ENCODE data around the gene LGR4.

The LGR4 gene

DNA sequence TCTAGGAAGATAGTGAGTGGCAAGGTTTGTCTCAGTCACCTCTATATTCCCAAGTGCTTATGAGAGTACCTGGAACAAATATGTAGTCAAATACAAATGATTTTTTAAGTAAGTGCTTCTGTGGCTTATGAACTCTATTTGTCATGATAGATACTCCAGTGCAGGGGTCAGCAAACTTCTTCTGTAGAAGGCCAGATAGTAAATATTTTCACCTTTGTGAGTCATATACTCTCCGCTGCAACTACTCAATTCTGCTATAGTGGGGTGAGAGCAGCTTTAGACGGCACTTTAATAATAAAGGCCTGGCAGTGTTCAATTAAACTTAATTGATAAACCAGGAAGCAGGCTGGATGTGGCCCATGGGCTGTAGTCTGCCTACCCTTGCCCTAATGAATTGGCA, 97.2 kb downstream of the LGR4 start:
- Histone ChIP-seq H3K36me3 (ENCODE audit: control insufficient read depth in 2 of 2, insufficient read depth in 1 of 2, low read length in 2 of 2) (peaks cover 4 to 47% of the 10 kb centered on the region in 2 experiments; a peak in 2 of 3 replicates), H3K4me1 (ENCODE audit: control insufficient read depth, insufficient read depth, low read length) (peaks cover 7% of the 10 kb centered on the region; the same call in 1 of the 2 replicates), H3K27ac (ENCODE audit: extremely low read depth, low read depth, low read length) (no peak overlapping the region), H3K9me3 (ENCODE audit: control insufficient read depth, insufficient read depth, low read depth, low read length) (no peaks in the 10 kb centered on the region), H3K4me3 (ENCODE audit: low read depth, low read length) (no peak overlapping the region)
- CTCF ChIA-PET = interaction anchor here (1.3 to 3.4 kb wide), 2 partner anchors 110 to 125 kb away, joined by 4 to 23 read pairs; no protein-coding TSS in a partner anchor
- POLR2A ChIA-PET = no interaction called here
- TF ChIP-seq, protein P1, sequence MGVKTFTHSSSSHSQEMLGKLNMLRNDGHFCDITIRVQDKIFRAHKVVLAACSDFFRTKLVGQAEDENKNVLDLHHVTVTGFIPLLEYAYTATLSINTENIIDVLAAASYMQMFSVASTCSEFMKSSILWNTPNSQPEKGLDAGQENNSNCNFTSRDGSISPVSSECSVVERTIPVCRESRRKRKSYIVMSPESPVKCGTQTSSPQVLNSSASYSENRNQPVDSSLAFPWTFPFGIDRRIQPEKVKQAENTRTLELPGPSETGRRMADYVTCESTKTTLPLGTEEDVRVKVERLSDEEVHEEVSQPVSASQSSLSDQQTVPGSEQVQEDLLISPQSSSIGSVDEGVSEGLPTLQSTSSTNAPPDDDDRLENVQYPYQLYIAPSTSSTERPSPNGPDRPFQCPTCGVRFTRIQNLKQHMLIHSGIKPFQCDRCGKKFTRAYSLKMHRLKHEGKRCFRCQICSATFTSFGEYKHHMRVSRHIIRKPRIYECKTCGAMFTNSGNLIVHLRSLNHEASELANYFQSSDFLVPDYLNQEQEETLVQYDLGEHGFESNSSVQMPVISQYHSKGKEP (tag by site-specific recombination; IDR thresholded peaks at IDR 0.05) = no peak
- no peak for TF ChIP-seq ZNF792 (tag by site-specific recombination; IDR thresholded peaks at IDR 0.05)
- no peak for TF ChIP-seq WT1 (tag by site-specific recombination; IDR thresholded peaks at IDR 0.05)
- no peak for TF ChIP-seq KLF10 (tag by site-specific recombination; IDR thresholded peaks at IDR 0.05)
- TF ChIP-seq, protein P2, sequence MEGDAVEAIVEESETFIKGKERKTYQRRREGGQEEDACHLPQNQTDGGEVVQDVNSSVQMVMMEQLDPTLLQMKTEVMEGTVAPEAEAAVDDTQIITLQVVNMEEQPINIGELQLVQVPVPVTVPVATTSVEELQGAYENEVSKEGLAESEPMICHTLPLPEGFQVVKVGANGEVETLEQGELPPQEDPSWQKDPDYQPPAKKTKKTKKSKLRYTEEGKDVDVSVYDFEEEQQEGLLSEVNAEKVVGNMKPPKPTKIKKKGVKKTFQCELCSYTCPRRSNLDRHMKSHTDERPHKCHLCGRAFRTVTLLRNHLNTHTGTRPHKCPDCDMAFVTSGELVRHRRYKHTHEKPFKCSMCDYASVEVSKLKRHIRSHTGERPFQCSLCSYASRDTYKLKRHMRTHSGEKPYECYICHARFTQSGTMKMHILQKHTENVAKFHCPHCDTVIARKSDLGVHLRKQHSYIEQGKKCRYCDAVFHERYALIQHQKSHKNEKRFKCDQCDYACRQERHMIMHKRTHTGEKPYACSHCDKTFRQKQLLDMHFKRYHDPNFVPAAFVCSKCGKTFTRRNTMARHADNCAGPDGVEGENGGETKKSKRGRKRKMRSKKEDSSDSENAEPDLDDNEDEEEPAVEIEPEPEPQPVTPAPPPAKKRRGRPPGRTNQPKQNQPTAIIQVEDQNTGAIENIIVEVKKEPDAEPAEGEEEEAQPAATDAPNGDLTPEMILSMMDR (tag by site-specific recombination; IDR thresholded peaks at IDR 0.05) = no peak
- TF ChIP-seq ZNF549 (tag by site-specific recombination; IDR thresholded peaks at IDR 0.05) = no peak
- TF ChIP-seq, protein P3, sequence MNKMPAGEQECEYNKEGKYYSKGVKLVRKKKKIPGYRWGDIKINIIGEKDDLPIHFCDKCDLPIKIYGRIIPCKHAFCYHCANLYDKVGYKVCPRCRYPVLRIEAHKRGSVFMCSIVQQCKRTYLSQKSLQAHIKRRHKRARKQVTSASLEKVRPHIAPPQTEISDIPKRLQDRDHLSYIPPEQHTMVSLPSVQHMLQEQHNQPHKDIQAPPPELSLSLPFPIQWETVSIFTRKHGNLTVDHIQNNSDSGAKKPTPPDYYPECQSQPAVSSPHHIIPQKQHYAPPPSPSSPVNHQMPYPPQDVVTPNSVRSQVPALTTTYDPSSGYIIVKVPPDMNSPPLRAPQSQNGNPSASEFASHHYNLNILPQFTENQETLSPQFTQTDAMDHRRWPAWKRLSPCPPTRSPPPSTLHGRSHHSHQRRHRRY (tag by site-specific recombination; IDR thresholded peaks at IDR 0.05) = no peak
- TF ChIP-seq FEZF1 (tag by site-specific recombination; IDR thresholded peaks at IDR 0.05) = no peak
- no peak for TF ChIP-seq ZFP69B (tag by site-specific recombination; IDR thresholded peaks at IDR 0.05)
- TF ChIP-seq GFI1B (tag by site-specific recombination; IDR thresholded peaks at IDR 0.05) = no peak
- TF ChIP-seq ZNF777 (tag by site-specific recombination; IDR thresholded peaks at IDR 0.05; ENCODE audit: borderline replicate concordance) = no peak
- TF ChIP-seq GLIS2 (tag by site-specific recombination; IDR thresholded peaks at IDR 0.05) = no peak
- TF ChIP-seq ZNF426 (tag by site-specific recombination; IDR thresholded peaks at IDR 0.05) = no peak
- no peak for TF ChIP-seq ZNF521 (tag by site-specific recombination; IDR thresholded peaks at IDR 0.05)
- no peak for TF ChIP-seq ZXDB (tag by site-specific recombination; IDR thresholded peaks at IDR 0.05)
- TF ChIP-seq, protein P4, sequence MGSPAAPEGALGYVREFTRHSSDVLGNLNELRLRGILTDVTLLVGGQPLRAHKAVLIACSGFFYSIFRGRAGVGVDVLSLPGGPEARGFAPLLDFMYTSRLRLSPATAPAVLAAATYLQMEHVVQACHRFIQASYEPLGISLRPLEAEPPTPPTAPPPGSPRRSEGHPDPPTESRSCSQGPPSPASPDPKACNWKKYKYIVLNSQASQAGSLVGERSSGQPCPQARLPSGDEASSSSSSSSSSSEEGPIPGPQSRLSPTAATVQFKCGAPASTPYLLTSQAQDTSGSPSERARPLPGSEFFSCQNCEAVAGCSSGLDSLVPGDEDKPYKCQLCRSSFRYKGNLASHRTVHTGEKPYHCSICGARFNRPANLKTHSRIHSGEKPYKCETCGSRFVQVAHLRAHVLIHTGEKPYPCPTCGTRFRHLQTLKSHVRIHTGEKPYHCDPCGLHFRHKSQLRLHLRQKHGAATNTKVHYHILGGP (tag by site-specific recombination; IDR thresholded peaks at IDR 0.05) = no peak
- no peak for TF ChIP-seq ZEB2 (tag by site-specific recombination; IDR thresholded peaks at IDR 0.05)
- no peak for TF ChIP-seq ZBTB48 (tag by site-specific recombination; IDR thresholded peaks at IDR 0.05)
- TF ChIP-seq ZNF350 (tag by site-specific recombination; IDR thresholded peaks at IDR 0.05) = no peak
- TF ChIP-seq, protein P5, sequence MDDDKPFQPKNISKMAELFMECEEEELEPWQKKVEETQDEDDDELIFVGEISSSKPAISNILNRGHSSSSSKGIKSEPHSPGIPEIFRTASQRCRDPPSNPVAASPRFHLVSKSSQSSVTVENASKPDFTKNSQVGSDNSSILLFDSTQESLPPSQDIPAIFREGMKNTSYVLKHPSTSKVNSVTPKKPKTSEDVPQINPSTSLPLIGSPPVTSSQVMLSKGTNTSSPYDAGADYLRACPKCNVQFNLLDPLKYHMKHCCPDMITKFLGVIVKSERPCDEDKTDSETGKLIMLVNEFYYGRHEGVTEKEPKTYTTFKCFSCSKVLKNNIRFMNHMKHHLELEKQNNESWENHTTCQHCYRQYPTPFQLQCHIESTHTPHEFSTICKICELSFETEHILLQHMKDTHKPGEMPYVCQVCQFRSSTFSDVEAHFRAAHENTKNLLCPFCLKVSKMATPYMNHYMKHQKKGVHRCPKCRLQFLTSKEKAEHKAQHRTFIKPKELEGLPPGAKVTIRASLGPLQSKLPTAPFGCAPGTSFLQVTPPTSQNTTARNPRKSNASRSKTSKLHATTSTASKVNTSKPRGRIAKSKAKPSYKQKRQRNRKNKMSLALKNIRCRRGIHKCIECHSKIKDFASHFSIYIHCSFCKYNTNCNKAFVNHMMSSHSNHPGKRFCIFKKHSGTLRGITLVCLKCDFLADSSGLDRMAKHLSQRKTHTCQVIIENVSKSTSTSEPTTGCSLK (tag by site-specific recombination; IDR thresholded peaks at IDR 0.05) = no peak
